Stimulated activated CD4-positive, alpha-beta T cell treated with anti-CD3 and anti-CD28 coated beads, Interleukin-15, amount 100 ng/mL, for 48 hours (primary cell): ENCODE data around the gene FAM98C.

Experiments
- DNase-seq, 2 donors: peaks; one replicate each; pipeline ENCODE4 v3.0.0-alpha.2; 2020; ENCODE audit warnings: low read depth in 2 of 2

FAM98C gene

GRCh38 chr19:38457202-38457601, 54.3 kb downstream of the FAM98C start:
- no peak for DNase-seq

GRCh38 chr19:38457690-38458405, 55.0 kb downstream of the FAM98C start:
- DNase-seq, result no peak
